ENCODE measurements around the gene DGKZ.

DGKZ gene

GRCh38 chr11:46326813-46327416, 20.3 kb upstream of the DGKZ start:
- DNase-seq (ENCODE audit: low read depth in 2 of 2), result no peak

- no peak for DNase-seq (ENCODE audit: low read depth in 2 of 2)
Measured at GRCh38 chr11:46327829-46328228, 19.4 kb upstream of the DGKZ start.

- no peak for DNase-seq (ENCODE audit: low read depth in 2 of 2)
Measured at GRCh38 chr11:46330154-46330553, 17.1 kb upstream of the DGKZ start.

- no peak for DNase-seq (ENCODE audit: low read depth in 2 of 2)
Measured at GRCh38 chr11:46330563-46331281, 16.5 kb upstream of the DGKZ start.

- DNase-seq (ENCODE audit: low read depth in 2 of 2), result no peak
Measured at GRCh38 chr11:46331282-46331984, 15.8 kb upstream of the DGKZ start.

- no peak for DNase-seq (ENCODE audit: low read depth in 2 of 2)
Measured at GRCh38 chr11:46332093-46332567, 15.1 kb upstream of the DGKZ start.

GRCh38 chr11:46332568-46333393, 14.5 kb upstream of the DGKZ start:
- DNase-seq (ENCODE audit: low read depth in 2 of 2), result no peak

GRCh38 chr11:46333394-46333947, 13.8 kb upstream of the DGKZ start:
- DNase-seq (ENCODE audit: low read depth in 2 of 2), result no peak

GRCh38 chr11:46334211-46334610, 13.1 kb upstream of the DGKZ start:
- DNase-seq (ENCODE audit: low read depth in 2 of 2), result no peak

- DNase-seq (ENCODE audit: low read depth in 2 of 2), result no peak
Measured at GRCh38 chr11:46335271-46335670, 12.0 kb upstream of the DGKZ start.

- DNase-seq (ENCODE audit: low read depth in 2 of 2), result no peak
Measured at GRCh38 chr11:46335890-46336562, 11.2 kb upstream of the DGKZ start.

GRCh38 chr11:46336563-46337180, 10.6 kb upstream of the DGKZ start:
- no peak for DNase-seq (ENCODE audit: low read depth in 2 of 2)

- DNase-seq (ENCODE audit: low read depth in 2 of 2), result no peak
Measured at GRCh38 chr11:46337626-46338345, 9.5 kb upstream of the DGKZ start.

GRCh38 chr11:46338636-46338987, 8.7 kb upstream of the DGKZ start:
- DNase-seq (ENCODE audit: low read depth in 2 of 2), result no peak

GRCh38 chr11:46338988-46339666, 8.1 kb upstream of the DGKZ start:
- DNase-seq (ENCODE audit: low read depth in 2 of 2), result no peak

GRCh38 chr11:46339816-46340215, 7.4 kb upstream of the DGKZ start:
- DNase-seq (ENCODE audit: low read depth in 2 of 2), result no peak

- DNase-seq (ENCODE audit: low read depth in 2 of 2), result no peak
Measured at GRCh38 chr11:46341454-46341853, 5.8 kb upstream of the DGKZ start.

GRCh38 chr11:46342239-46342638, 5.0 kb upstream of the DGKZ start:
- DNase-seq (ENCODE audit: low read depth in 2 of 2), result no peak

GRCh38 chr11:46343520-46343919, 3.7 kb upstream of the DGKZ start:
- no peak for DNase-seq (ENCODE audit: low read depth in 2 of 2)
